ENCODE results near the gene RRAS. TPM values are rescaled to one million over a fixed set of nuclear protein-coding genes. Genes with fewer than 3 reads are reported as not detected.

Gene RRAS
- total and polyA plus RNA-seq, 8 donors, result 5.5 to 42.9 (median 9.5) TPM

GRCh38 chr19:49687150-49687549 is 47.2 kb upstream of the RRAS start:
- Histone ChIP-seq H3K4me3 (no peak overlapping the region), H3K27ac (no peak overlapping the region), H3K36me3 (peaks cover 6 to 25% (median 14%) of the 10 kb centered on the region in 3 donors), H3K9me3 (no peaks in the 10 kb centered on the region), H3K4me1 (peaks cover 0 to 13% (median 3%) of the 10 kb centered on the region in 3 donors), H3K27me3 (no peaks in the 10 kb centered on the region)
- 77 to 78% methylated on average over 12 of the region's 12 CpGs for WGBS, 2 donors
- DNase-seq (peak in 1 of 6 donors; percentile 67), FAIRE-seq (no peak), ATAC-seq (no peak)
- no peak for TF ChIP-seq CTCF (IDR thresholded peaks at IDR 0.05)
- intact Hi-C loops (cut with DNase I), result no loop called here

GRCh38 chr19:49686503-49687088 is 46.7 kb upstream of the RRAS start:
- Histone ChIP-seq H3K27me3 (no peaks in the 10 kb centered on the region), H3K27ac (no peak overlapping the region), H3K36me3 (peaks cover 6 to 25% (median 17%) of the 10 kb centered on the region in 3 donors), H3K4me3 (no peak overlapping the region), H3K9me3 (no peaks in the 10 kb centered on the region), H3K4me1 (peaks cover 0 to 13% (median 3%) of the 10 kb centered on the region in 3 donors)
- WGBS, 2 donors, result 91 to 92% methylated on average over 26 to 27 of the region's 27 CpGs
- intact Hi-C loops (cut with DNase I), result no loop called here
- ATAC-seq (no peak), DNase-seq (peak in 1 of 6 donors; percentile 67), FAIRE-seq (no peak)
- no peak for TF ChIP-seq CTCF (IDR thresholded peaks at IDR 0.05)

GRCh38 chr19:49685845-49686332 is 45.9 kb upstream of the RRAS start:
- no peak overlapping the region for H3K27ac ChIP-seq
- H3K4me3 ChIP-seq, result no peak overlapping the region
- FAIRE-seq (no peak), ATAC-seq (no peak), DNase-seq (no peak)
- peaks cover 6 to 25% (median 17%) of the 10 kb centered on the region in 3 donors for H3K36me3 ChIP-seq
- TF ChIP-seq CTCF (IDR thresholded peaks at IDR 0.05), result no peak
- intact Hi-C loops (cut with DNase I), result no loop called here
- peaks cover 1 to 16% (median 3%) of the 10 kb centered on the region in 3 donors for H3K4me1 ChIP-seq
- WGBS, 2 donors, result 77 to 83% methylated on average over 23 of the region's 23 CpGs
- no peaks in the 10 kb centered on the region for H3K27me3 ChIP-seq
- no peaks in the 10 kb centered on the region for H3K9me3 ChIP-seq

GRCh38 chr19:49684983-49685553 is 45.1 kb upstream of the RRAS start:
- FAIRE-seq, result no peak
- no peak for DNase-seq
- intact Hi-C loops (cut with DNase I), result no loop called here
- Histone ChIP-seq H3K27ac (no peak overlapping the region), H3K9me3 (no peaks in the 10 kb centered on the region), H3K4me1 (peaks cover 3 to 22% (median 8%) of the 10 kb centered on the region in 3 donors), H3K4me3 (no peak overlapping the region), H3K27me3 (no peaks in the 10 kb centered on the region), H3K36me3 (peaks cover 6 to 25% (median 17%) of the 10 kb centered on the region in 3 donors)
- 89 to 90% methylated on average over 13 of the region's 13 CpGs for WGBS, 2 donors
- no peak for TF ChIP-seq CTCF (IDR thresholded peaks at IDR 0.05)
- ATAC-seq, result no peak
